A549 (cell line): Measurements from ENCODE around the gene RUNDC1. TPM values are rescaled to one million over a fixed set of nuclear protein-coding genes. Genes with fewer than 3 reads are reported as not detected.

Experiments used
- ATAC-seq, 2 experiments: fragments of 200-7000 bp in 1 of 2; fragments of >200 bp in 1 of 2; cut with Nextera tagmentation in 1 of 2; cut with Tn5 transposase in 1 of 2; 3 replicates each; pipeline versions ENCODE4 v1.8.0 to v1.9.1; 2018 to 2020; ENCODE audit warnings: mild to moderate bottlenecking in 1 of 2, moderate library complexity in 1 of 2
- CTCF ChIA-PET: fragments of 300-600 bp; sonication (Branson Sonifier 250); formaldehyde crosslinking; extraction: SDS; loops from one replicate; lab custom pipeline; 2021; ENCODE audit warnings: antibody characterized with exemption, inconsistent platforms; lab: Yijun Ruan, JAX
- POLR2A ChIA-PET: fragments of 350-600 bp; formaldehyde crosslinking; extraction: SDS; loops from one replicate; lab custom pipeline; 2021; ENCODE audit warnings: antibody characterized with exemption, inconsistent platforms; lab: Yijun Ruan, JAX
- DNase-seq, 2 experiments: peaks; one replicate each; pipeline versions ENCODE4 v3.0.0 to v3.0.0-alpha.2; 2011 to 2016; ENCODE audit warnings: low read depth in 1 of 2, low spot score in 1 of 2
- FAIRE-seq: peaks from 2 replicates; lab custom pipeline; 2011; peaks lifted over from hg19 to GRCh38; lab: Jason Lieb, UNC
- H3K27ac ChIP-seq, 2 experiments: fragments of >200 bp; sonication (Bioruptor Twin); formaldehyde crosslinking; 3 replicates each; pipeline ENCODE4 v1.5.1; 2016 to 2017
- H3K4me1 ChIP-seq: fragments of >200 bp; sonication (Bioruptor Twin); formaldehyde crosslinking; 3 replicates; pipeline ENCODE4 v1.6.1; 2016
- H3K4me2 ChIP-seq: fragments of >200 bp; sonication (Bioruptor Twin); formaldehyde crosslinking; 3 replicates; pipeline ENCODE4 v1.6.1; 2016
- H3K4me3 ChIP-seq: fragments of >200 bp; sonication (Bioruptor Twin); formaldehyde crosslinking; 3 replicates; pipeline ENCODE4 v1.5.1; 2016
- H3K9me3 ChIP-seq: fragments of >200 bp; sonication (Bioruptor Twin); formaldehyde crosslinking; 3 replicates; pipeline ENCODE4 v1.6.1; 2016
- CBX8 ChIP-seq: fragments of 200-600 bp; sonication (generic); IDR thresholded peaks from 2 replicates; pipeline ENCODE4 v1.6.1; 2016
- CHD2 ChIP-seq: fragments of 150-350 bp; IDR thresholded peaks from 2 replicates; pipeline ENCODE4 v1.6.1; 2014; ENCODE audit warnings: low read length; ENCODE audit not compliant: partially characterized antibody
- E2F6 ChIP-seq: IDR thresholded peaks from 2 replicates; pipeline ENCODE4 v1.6.1; 2012; ENCODE audit warnings: low read depth, borderline replicate concordance
- EP300 ChIP-seq, 2 experiments: fragments of >200 bp; sonication (Bioruptor Twin); formaldehyde crosslinking; IDR thresholded peaks; 2 replicates in 1 of 2; 3 replicates in 1 of 2; pipeline ENCODE4 v1.6.1; 2016 to 2017
- HEYL ChIP-seq: fragments of 250-450 bp; sonication (Bioruptor Pico); IDR thresholded peaks from 2 replicates; pipeline ENCODE4 v1.8.0; 2021; ENCODE audit warnings: mild to moderate bottlenecking, moderate library complexity
- HOXA7 ChIP-seq: fragments of 250-450 bp; sonication (Bioruptor Pico); IDR thresholded peaks from 2 replicates; pipeline ENCODE4 v1.5.0; 2020; ENCODE audit warnings: mild to moderate bottlenecking, moderate library complexity
- HOXB13 ChIP-seq: fragments of 250-450 bp; sonication (Bioruptor Pico); IDR thresholded peaks from 2 replicates; pipeline ENCODE4 v1.5.0; 2020; ENCODE audit warnings: low read depth, mild to moderate bottlenecking, moderate library complexity
- JUN ChIP-seq, 2 experiments: fragments of >200 bp; sonication (Bioruptor Twin); formaldehyde crosslinking; IDR thresholded peaks; 2 replicates in 1 of 2; 3 replicates in 1 of 2; pipeline ENCODE4 v1.6.1; 2016 to 2017
- KDM1A ChIP-seq: fragments of 200-600 bp; sonication (generic); IDR thresholded peaks from 2 replicates; pipeline ENCODE4 v1.6.1; 2016; ENCODE audit warnings: low read depth, mild to moderate bottlenecking
- NPAS2 ChIP-seq: fragments of 250-450 bp; sonication (Bioruptor Pico); IDR thresholded peaks from 2 replicates; pipeline ENCODE4 v1.8.0; 2022; ENCODE audit warnings: mild to moderate bottlenecking, moderate library complexity, borderline replicate concordance
- PBX3 ChIP-seq: IDR thresholded peaks from 2 replicates; pipeline ENCODE4 v1.6.1; 2012
- POLR2A ChIP-seq: IDR thresholded peaks from 2 replicates; pipeline ENCODE4 v1.6.1; 2012; ENCODE audit warnings: mild to moderate bottlenecking, low read length
- RAD21 ChIP-seq, 2 experiments: fragments of >200 bp in 1 of 2; sonication (Bioruptor Twin) in 1 of 2; formaldehyde crosslinking in 1 of 2; IDR thresholded peaks in 1 of 2; conservative IDR thresholded peaks in 1 of 2; 2 replicates in 1 of 2; 3 replicates in 1 of 2; pipeline ENCODE4 v1.6.1; 2012 to 2018; ENCODE audit warnings: inconsistent platforms in 1 of 2
- SREBF2 ChIP-seq: fragments of 450-650 bp; IDR thresholded peaks from 2 replicates; pipeline ENCODE4 v1.6.1; 2014; ENCODE audit warnings: mild to moderate bottlenecking, moderate library complexity
- TFCP2L1 ChIP-seq: fragments of 250-450 bp; sonication (Bioruptor Pico); IDR thresholded peaks from 2 replicates; pipeline ENCODE4 v1.5.0; 2021; ENCODE audit warnings: mild to moderate bottlenecking
- TP53 ChIP-seq: fragments of 250-450 bp; sonication (Bioruptor Pico); IDR thresholded peaks from 2 replicates; pipeline ENCODE4 v1.5.0; 2021; ENCODE audit warnings: mild to moderate bottlenecking, moderate library complexity
- ZSCAN20 ChIP-seq: fragments of 250-450 bp; sonication (Bioruptor Pico); IDR thresholded peaks from 2 replicates; pipeline ENCODE4 v1.8.0; 2022; ENCODE audit warnings: mild to moderate bottlenecking, moderate library complexity
- WGBS: methylation state at CpG from one replicate; pipeline ENCODE4 v1.1.6; 2017; ENCODE audit errors: missing lambda C conversion rate; 5-methylcytosine and 5-hydroxymethylcytosine counted together
- polyA plus RNA-seq, 4 experiments: library from polyadenylated mRNA; depleted of rRNA in 3 of 4; stranded (reverse); fragments of >200 nt; fragmentation: RNase III in 1 of 4; extraction: RNeasy Plus Mini Kit Qiagen cat#74134 plus additional on column Dnase treatment in 1 of 4; gene quantifications; 2 replicates in 3 of 4; 3 replicates in 1 of 4; pipeline ENCODE4 v1.2.3, GENCODE V29; 2011 to 2017
- TF ChIP-seq, protein P1 (sequence below): fragments of 250-450 bp; sonication (Bioruptor Pico); IDR thresholded peaks from 2 replicates; pipeline ENCODE4 v1.5.0; 2021; ENCODE audit warnings: mild to moderate bottlenecking, moderate library complexity, borderline replicate concordance
- TF ChIP-seq, protein P2 (sequence below): fragments of 250-450 bp; sonication (Bioruptor Pico); IDR thresholded peaks from 2 replicates; pipeline ENCODE4 v1.5.0; 2020; ENCODE audit warnings: low read depth, mild to moderate bottlenecking, moderate library complexity
- TF ChIP-seq, protein P3 (sequence below): fragments of >200 bp; sonication (Bioruptor Twin); formaldehyde crosslinking; IDR thresholded peaks from 3 replicates; pipeline ENCODE4 v1.5.1; 2016

Gene RUNDC1
- polyA plus RNA-seq, 2 of the 4 experiments (the other 2 are of a cell fraction), result 18.7 to 19.1 TPM

GRCh38 chr17:43014020-43014648 lies 33.8 kb downstream of the RUNDC1 start (continued):
- TF ChIP-seq HOXA7 (CRISPR knock-in tag), result no peak
- TF ChIP-seq POLR2A, result no peak

DNA sequence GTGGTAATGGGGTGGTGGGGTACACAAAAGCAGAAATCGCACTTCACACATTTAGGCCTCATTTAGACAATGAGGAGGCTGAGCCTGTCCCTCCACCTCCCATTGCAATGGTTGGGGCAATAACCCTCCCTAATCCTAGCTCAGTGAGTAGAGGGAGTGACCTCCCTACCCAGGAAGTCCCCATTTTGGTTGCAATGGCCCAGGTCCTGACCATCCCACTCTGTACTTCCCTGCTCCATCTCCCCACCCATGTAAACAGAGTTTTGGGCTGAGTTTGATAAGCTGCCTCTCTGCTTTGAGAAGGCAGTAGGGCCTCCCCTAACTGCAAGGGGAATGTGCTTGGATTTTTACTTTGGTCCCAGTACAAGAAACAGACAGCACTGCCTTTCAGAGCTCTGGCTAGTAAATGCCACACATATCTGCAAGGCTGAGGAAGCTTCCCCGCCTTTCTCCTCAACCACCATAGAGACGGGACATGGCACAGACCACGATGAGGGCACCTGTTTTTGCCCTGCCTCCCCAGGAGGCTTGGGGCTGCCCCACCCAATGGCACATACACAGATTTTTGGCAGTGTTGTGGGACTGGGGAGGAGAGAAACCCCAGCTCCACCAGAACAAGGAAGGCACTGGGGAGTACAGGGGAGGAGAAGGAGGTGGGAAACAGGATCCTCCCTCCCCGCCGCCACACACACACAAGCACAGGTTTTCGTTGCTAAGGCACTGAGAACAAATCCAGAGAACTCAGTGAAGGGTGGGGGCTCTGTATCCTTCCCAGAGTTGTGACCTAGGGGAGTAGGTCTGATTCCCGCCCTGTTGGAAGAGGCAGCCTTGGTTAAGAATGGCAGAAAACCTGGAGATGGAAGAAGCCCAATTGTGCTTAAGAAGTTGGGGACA lies 34.5 kb downstream of the RUNDC1 start:
- CTCF ChIA-PET, result interaction anchor here (1.6 to 1.7 kb wide), 2 partner anchors 9 to 18 kb away, joined by 7 read pairs; no protein-coding TSS in a partner anchor
- Histone ChIP-seq H3K4me1 (peaks cover 21% of the 10 kb centered on the region), H3K4me2 (no peak overlapping the region), H3K9me3 (no peaks in the 10 kb centered on the region), H3K4me3 (no peak overlapping the region), H3K27ac (no peak overlapping the region)
- FAIRE-seq (no peak), ATAC-seq (no peak), DNase-seq (no peak)
- POLR2A ChIA-PET, result interaction anchor here (1.2 to 5.7 kb wide), 2 partner anchors 16 to 301 kb away, joined by 3 to 38 read pairs; partner anchors contain the start of gene RPL27
- 88% methylated on average over 8 of the region's 8 CpGs for WGBS
- TF ChIP-seq CHD2 (no peak), E2F6 (no peak), TP53 (CRISPR knock-in tag) (no peak), RAD21 (conservative IDR thresholded peaks at IDR 0.05 in 1 of 2, IDR thresholded peaks at IDR 0.05 in 1 of 2) (no peak), JUN (IDR thresholded peaks at IDR 0.05) (no peak), NPAS2 (CRISPR knock-in tag) (no peak), ZSCAN20 (no peak), KDM1A (no peak), TFCP2L1 (CRISPR knock-in tag) (no peak), HEYL (CRISPR knock-in tag) (no peak), PBX3 (no peak), CBX8 (no peak), SREBF2 (no peak), HOXB13 (CRISPR knock-in tag) (no peak), EP300 (IDR thresholded peaks at IDR 0.05) (no peak)
- TF ChIP-seq, protein P1, sequence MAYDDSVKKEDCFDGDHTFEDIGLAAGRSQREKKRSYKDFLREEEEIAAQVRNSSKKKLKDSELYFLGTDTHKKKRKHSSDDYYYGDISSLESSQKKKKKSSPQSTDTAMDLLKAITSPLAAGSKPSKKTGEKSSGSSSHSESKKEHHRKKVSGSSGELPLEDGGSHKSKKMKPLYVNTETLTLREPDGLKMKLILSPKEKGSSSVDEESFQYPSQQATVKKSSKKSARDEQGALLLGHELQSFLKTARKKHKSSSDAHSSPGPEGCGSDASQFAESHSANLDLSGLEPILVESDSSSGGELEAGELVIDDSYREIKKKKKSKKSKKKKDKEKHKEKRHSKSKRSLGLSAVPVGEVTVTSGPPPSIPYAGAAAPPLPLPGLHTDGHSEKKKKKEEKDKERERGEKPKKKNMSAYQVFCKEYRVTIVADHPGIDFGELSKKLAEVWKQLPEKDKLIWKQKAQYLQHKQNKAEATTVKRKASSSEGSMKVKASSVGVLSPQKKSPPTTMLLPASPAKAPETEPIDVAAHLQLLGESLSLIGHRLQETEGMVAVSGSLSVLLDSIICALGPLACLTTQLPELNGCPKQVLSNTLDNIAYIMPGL (CRISPR knock-in tag), result no peak
- TF ChIP-seq, protein P2, sequence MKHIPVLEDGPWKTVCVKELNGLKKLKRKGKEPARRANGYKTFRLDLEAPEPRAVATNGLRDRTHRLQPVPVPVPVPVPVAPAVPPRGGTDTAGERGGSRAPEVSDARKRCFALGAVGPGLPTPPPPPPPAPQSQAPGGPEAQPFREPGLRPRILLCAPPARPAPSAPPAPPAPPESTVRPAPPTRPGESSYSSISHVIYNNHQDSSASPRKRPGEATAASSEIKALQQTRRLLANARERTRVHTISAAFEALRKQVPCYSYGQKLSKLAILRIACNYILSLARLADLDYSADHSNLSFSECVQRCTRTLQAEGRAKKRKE, result no peak
- TF ChIP-seq, protein P3, sequence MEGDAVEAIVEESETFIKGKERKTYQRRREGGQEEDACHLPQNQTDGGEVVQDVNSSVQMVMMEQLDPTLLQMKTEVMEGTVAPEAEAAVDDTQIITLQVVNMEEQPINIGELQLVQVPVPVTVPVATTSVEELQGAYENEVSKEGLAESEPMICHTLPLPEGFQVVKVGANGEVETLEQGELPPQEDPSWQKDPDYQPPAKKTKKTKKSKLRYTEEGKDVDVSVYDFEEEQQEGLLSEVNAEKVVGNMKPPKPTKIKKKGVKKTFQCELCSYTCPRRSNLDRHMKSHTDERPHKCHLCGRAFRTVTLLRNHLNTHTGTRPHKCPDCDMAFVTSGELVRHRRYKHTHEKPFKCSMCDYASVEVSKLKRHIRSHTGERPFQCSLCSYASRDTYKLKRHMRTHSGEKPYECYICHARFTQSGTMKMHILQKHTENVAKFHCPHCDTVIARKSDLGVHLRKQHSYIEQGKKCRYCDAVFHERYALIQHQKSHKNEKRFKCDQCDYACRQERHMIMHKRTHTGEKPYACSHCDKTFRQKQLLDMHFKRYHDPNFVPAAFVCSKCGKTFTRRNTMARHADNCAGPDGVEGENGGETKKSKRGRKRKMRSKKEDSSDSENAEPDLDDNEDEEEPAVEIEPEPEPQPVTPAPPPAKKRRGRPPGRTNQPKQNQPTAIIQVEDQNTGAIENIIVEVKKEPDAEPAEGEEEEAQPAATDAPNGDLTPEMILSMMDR, result no peak
